Fibroblast of lung (primary cell): ENCODE measurements around the gene IFT57.

Experiments
- EZH2 ChIP-seq: IDR thresholded peaks from 2 replicates; pipeline ENCODE4 v1.5.1; 2012; ENCODE audit warnings: low read length, control low read depth, mild to moderate bottlenecking; ENCODE audit errors: missing control alignments
- TF ChIP-seq, protein P1 (sequence below), 2 donors: IDR thresholded peaks in 1 of 2; conservative IDR thresholded peaks in 1 of 2; 1 replicate in 1 of 2; 2 replicates in 1 of 2; pipeline ENCODE4 v1.5.1; 2011 to 2012; ENCODE audit warnings: low read length in 2 of 2, control low read depth in 1 of 2, inconsistent platforms in 1 of 2, low read depth in 1 of 2, mild to moderate bottlenecking in 1 of 2

DNA sequence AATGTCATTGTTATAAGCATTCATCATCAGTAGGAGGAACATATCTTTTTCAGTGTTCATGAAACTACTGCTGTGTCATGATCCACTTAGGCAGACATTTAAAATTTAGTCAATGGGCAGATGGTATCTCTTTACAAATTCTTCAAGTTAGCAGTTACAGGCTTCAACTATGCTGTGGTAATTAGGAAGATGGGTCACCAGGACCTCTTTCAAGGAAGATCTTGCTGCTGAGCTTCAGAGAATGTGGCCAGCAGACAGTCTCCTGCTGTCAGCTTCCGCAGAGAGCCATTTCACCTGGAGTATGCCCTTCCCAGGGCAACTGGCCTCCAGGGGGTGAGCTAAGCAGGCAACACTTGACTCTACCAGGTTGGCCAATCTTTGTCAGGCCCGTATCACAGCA is 19.4 kb downstream of the IFT57 start:
- TF ChIP-seq, protein P1, sequence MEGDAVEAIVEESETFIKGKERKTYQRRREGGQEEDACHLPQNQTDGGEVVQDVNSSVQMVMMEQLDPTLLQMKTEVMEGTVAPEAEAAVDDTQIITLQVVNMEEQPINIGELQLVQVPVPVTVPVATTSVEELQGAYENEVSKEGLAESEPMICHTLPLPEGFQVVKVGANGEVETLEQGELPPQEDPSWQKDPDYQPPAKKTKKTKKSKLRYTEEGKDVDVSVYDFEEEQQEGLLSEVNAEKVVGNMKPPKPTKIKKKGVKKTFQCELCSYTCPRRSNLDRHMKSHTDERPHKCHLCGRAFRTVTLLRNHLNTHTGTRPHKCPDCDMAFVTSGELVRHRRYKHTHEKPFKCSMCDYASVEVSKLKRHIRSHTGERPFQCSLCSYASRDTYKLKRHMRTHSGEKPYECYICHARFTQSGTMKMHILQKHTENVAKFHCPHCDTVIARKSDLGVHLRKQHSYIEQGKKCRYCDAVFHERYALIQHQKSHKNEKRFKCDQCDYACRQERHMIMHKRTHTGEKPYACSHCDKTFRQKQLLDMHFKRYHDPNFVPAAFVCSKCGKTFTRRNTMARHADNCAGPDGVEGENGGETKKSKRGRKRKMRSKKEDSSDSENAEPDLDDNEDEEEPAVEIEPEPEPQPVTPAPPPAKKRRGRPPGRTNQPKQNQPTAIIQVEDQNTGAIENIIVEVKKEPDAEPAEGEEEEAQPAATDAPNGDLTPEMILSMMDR (conservative IDR thresholded peaks at IDR 0.05 in 1 of 2, IDR thresholded peaks at IDR 0.05 in 1 of 2; ENCODE audit: low read depth in 1 of 2, low read length in 2 of 2): no peak
- no peak for TF ChIP-seq EZH2
